Fibroblast of the conjunctiva (primary cell): ENCODE results near the gene C12orf50.
"Not testable (repeated sequence)": the region's sequence is repeated elsewhere in the genome, so short reads cannot be mapped to it uniquely, and the experiment has no call there.

Experiments
- DNase-seq: peaks from one replicate; pipeline ENCODE4 v3.0.0-alpha.2; 2010; ENCODE audit warnings: low read depth

The C12orf50 gene

DNA sequence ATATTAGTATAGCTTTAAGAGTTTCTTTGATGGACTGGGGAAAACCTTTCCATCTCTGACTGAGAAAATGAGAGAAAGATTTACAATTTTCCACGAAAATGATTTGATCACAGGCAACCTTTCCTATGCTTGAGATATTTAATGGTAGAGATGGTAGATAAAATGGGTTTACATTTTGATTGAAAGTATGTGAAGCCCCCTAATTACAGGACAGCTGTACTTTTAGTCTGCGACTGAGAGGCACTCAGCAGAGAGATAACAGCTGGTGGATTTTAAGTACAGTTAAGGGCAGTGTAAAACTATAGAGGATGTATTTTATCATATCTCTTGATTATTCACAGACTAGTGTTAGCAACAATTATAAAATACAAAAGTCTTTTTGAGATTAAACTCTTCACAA is 40.7 kb downstream of the C12orf50 start:
- DNase-seq, result no peak

DNA sequence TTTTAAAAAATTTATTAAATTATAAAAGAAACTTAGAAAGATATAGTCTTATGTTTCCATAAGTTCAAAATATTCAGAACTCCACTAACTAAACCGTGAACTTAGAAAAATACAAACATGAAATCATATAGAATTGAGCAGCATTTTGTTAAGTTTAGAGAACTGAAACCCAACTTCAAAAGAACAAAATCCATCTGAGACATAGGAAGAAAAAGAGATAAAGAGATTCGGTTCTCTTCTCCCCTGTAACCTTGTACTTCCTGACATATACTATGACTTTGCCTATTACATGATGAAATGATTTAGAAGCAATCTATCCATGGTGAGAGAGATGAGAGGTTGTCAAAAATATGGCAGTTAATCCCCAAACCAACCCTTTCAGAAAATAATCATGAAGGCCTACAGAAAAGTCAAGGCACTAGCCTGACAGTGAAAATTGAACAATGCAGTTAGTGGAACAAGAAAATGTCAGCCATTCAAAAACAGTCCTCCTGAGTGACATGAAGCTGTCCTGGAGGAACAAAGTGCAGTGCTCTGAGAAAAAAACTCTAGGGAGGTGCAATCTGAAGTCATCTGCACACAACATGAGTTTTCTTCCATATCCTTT is 44.0 kb downstream of the C12orf50 start:
- DNase-seq, result no peak

DNA sequence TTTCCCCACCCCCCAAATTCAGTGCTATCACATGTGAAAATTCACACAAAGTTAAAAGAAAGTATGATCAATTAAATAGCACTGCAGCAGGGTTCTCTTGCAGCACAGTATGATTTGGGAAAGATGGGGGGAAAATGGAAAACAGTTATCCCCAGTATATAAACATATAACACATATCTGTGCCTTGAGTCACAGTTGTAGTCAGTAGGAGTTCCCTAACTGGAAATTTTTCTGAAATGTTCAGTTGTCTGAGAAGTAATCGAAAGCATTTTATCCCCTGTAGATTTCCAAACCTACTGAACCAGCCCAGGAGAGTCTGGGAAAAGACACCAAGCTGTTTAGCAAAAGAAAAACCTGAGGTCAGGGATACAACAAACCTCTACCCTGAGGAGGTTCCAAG is 47.0 kb downstream of the C12orf50 start:
- no peak for DNase-seq

DNA sequence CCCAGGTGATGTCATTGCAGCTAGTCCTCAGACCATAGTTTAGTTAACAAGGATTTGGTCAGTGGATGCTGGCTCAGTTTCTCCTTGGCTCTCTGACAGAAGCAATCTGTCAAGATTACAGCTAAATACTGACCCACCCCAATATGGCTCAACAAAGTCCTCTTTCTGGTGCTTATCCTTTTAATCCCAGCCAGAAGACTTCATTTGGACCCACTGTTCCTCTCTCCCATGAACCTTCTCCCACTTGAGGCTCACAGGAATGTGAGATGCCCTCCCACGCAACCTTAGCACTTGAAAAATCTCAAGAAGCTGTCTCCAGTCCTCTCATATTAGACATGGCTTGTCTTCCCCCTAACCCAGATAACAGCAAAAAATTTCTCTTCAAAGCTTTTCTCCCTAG is 47.7 kb downstream of the C12orf50 start:
- no peak for DNase-seq

DNA sequence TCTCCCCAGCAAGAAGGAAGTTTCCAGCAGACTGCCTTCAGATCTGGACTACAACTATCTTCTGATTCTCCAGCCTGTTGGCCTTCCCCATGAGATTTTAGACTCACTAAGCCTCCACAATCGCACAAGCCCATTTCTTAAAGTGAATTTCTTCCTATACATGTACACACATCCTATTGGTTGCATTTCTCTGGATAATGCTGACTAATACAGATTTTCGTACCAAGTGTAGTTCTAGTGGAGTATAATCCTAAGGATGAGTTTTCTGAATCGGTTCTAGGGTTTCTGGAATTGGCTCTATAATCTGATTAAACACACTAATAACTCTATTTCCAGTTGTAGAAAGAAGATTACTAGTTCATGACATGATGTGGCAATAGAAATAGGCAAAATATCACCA is 53.3 kb downstream of the C12orf50 start:
- DNase-seq, result no peak

DNA sequence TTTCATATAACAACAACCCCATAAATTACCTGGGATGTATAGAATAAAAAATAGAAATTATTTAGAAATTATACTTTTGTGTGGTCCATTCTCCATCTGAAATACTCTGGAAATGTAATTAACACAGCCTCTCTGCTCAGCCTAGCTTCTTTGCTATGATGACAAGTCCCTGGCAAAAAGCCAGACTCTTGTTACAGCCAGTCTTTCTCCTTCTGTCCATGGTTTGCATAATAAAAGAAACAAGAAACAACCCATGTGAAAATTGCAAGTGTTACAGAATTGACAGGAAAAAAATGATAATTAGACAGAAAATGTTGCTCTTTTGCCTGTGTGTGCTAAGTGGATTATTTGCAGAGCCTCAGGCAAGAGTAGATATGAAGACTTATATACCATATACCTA is 61.3 kb downstream of the C12orf50 start:
- no peak for DNase-seq

DNA sequence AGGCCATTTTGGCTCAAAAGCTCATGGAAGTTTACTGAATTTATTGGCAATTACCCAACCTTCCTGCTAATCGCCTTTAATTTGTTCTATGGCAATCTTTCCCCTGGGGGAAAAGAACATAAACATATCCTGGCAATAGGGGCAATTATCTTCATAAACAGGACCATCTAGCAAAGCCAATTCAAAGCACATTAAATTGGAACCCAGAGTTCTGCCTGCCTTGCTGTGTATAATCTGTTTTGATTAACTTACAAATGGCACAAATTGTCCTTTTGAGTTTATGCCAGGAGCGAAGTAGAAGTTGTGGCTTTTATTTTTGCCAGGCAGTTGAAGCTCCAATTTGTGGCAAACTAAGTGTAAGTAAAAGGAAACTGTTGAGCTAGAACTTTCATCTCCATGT is 68.6 kb downstream of the C12orf50 start:
- no peak for DNase-seq

DNA sequence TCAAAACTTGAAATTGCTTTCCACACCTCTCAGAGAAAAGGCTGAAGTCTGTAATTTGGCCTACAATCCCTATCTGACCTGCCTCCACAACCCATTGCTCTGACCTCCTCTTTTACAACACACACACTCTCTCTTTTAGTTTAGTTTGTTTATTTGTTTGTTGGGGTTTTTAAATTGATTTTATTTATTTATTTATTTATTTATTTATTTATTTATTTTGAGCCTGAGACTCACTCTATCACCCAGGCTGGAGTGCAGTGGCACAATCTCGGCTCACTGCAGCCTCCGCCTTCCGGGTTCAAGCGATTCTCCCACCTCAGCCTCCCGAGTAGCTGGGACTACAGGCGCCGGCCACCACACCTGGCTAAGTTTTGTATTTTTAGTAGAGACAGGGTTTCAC is 75.2 kb downstream of the C12orf50 start:
- not testable (repeated sequence) for DNase-seq

DNA sequence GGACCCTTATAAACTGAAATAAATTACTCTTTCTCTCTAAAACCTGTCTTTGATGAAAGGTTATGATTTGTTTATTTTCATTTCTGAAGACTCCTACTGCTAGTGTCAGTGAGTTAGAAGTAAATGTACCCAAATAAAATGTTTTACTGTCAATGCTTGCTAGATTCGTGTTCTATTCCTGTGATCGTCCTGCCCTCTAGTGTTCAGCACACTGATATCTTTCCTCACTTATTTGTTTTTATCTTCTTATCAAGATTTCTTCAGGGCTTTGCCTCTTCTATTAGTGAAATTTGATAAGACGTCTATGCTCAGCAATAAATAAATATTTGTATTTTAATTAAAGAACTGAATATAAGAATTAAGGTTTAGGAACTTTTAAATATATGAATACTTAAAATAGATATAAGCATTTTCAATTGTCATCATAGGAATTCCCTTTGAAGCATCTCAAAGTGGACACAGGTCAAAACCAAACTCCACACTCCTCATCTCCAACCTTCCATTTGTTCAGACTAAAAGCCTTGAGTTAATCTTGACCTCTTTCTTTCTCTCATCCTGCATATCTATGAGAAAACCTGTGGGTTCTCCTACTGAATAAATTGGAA is 75.8 kb downstream of the C12orf50 start:
- peak; percentile 51 for DNase-seq

DNA sequence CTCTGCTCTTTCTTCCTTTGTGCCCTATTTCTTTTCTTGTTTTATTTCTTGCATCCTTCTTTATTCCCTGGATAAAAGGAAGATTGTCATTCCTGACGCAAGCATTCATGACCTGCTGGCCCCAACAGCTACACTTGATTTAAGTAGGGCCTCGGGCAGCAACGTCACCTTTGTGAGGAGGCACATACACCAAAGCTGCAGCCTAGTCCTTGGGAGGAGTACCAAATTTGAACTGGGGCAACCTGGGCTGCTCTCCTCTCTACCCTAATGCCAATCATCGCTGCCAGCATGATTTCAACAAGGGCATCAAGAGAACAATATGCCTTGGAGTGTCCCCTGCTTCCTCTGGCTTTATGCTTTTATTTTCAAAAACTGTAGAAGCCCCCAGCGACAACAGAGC is 76.4 kb downstream of the C12orf50 start:
- DNase-seq, result no peak

DNA sequence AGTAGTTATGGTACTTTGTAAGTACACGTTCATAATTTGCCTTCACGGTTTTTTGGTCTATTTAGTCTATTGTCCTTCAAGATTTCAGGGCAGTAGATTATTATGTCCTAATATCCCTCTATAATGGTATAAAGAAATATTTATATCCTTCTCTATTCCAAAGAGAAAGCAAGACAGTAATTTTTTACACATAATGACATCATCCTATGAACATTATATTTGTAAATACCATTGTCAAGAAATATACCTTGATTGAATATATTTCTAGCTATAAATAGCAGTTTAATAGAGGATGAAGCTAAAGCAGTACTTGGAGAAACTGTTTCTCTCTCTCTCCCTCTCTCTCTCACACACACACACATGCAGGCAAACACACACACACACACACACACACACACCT is 77.0 kb downstream of the C12orf50 start:
- DNase-seq, result no peak

DNA sequence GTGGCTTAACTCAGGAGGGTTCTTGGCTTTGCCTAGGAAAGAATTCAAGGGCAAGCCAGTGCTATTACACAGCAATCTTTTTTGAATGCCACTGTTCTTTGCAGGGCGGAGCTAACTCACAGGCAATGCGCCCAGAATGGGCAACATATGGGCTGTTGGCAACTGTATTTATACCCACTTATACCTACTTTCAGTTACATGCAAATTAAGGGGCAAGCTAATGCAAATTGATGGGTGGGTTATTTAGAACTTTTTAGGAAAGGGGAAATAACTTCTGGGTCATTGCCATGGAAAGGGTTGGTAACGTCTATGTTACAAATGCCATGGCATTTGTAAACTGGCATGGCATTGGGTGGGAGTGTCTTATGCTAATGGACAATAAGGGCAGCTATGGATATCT is 85.4 kb downstream of the C12orf50 start:
- no peak for DNase-seq

DNA sequence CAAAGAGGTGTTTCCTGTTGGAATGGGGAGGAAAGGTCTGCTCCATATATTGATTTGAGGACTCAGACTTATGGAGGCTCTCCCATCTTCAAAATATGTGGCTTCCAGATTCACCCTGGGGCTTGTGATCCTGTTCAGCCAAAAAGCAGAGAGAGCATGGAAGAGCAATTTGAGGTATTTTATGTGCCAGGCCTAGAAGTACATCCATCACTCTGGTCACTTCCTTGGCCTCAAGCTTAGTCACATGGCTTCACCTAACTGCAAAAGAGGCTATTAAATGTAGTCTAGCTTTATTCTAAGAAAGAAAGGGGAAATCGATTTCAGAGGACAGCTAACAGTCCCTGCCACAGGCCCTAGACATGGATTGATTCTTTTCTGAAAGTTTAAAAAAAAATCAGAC is 86.2 kb downstream of the C12orf50 start:
- no peak for DNase-seq

DNA sequence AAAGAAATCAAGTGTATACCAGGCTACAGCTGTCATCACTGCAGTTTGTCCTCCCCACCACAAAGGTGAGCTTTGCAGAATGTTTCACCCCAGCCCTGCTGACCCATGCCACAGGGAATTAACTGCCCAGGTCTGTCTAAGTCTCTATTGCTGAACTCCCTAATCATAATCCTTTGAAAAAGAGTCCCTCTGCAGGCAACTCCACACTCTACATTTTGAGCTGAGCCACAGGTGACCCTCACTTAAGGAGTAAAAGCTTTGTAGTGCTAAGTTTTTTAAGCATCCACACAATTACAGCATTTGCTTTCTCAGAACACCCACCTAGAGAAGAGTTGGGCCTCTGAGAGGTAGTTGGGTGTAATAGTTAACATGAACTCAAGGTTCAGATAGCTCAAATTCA is 90.0 kb downstream of the C12orf50 start:
- no peak for DNase-seq

DNA sequence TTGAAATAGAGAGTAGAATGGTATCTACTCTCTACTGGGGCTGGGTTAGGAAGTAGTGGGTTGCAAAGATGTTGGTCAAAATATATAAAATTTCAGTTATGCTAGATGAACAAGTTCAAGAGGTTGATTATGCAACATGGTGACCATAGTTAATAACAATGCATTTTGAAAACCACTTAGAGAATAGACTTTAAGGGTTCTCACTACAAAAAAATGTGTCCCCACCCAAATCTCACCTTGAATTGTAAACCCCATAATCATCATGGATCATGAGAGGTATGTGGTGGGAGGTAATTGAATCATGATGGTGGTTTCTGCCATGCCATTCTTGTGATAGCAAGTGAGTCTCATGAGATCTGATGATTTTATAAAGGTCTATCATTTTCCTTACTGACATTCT is 94.0 kb downstream of the C12orf50 start:
- no peak for DNase-seq

DNA sequence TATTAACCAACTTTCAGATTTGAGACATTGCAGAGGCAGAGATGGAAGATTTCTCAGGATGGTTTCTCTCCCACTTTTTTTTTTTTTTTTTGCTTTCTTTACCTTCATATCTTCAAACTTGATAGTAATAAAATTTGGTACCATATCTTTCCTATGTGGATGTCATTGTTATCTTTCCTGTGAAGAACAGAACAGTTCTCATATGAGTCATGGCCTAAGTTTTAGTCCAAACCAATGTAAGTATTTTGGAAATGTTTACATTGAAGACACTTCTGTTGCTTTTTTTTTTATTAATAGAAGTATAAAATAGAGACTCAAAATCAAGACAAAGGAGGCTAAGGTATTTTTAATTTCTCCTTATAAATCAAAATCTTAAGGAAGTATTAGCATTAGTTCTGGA is 95.2 kb downstream of the C12orf50 start:
- no peak for DNase-seq

DNA sequence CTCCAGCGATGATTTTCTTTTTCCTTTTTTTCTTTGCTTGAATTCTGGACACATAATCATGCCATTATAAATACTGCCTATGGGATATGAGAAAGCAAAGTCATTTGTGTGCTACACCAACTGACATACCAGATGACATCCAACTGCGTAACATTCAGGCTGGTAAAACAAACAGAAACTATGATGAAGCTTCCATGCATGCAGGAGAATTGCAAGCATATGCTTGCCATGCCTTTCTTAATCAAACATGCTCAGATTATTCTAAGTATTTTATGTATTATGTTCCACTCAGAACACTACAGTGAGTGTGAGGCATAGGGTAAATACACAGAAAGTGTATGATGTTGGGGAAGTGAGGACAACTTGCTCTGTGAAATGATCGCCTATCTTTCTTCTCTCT is 97.4 kb downstream of the C12orf50 start:
- DNase-seq, result peak; percentile 43

DNA sequence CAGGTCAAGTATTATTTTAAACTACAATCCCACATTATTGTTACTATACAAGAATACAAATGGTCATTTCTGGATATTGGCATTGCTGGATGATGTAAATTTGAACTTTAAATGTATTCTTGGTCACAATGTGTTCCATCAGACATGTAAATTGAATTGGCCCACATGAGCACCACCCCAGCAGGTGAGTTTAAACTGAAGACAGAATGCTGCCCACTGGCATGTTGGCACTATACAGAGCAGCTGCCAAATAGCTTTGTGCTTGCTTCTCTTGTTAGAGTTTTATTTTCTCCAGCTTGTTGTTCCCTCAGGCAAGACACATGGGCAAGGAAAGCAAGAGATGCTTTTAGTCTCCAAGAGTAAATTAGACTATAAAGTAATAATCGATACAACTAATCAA is 98.6 kb downstream of the C12orf50 start:
- DNase-seq, result no peak
